K562 (cell line): ENCODE results near the gene REX1BD. TPM values are rescaled to one million over a fixed set of nuclear protein-coding genes. Genes with fewer than 3 reads are reported as not detected.

ENCODE experiments used
- ETV5 ChIP-seq: sonication (generic); formaldehyde crosslinking; IDR thresholded peaks from 2 replicates; pipeline ENCODE4 v1.4.0; 2020; ENCODE audit warnings: low read depth, mild to moderate bottlenecking, missing genetic modification reagents
- FOXO4 ChIP-seq: fragments of 450-650 bp; formaldehyde crosslinking; IDR thresholded peaks from 2 replicates; pipeline ENCODE4 v1.4.0; 2020; ENCODE audit warnings: mild to moderate bottlenecking, moderate library complexity
- PTRF ChIP-seq: fragments of 450-650 bp; IDR thresholded peaks from 2 replicates; pipeline ENCODE4 v1.6.1; 2016; ENCODE audit warnings: mild to moderate bottlenecking, missing genetic modification characterization, missing compliant biosample characterization
- SIN3B ChIP-seq: fragments of 450-650 bp; IDR thresholded peaks from 2 replicates; pipeline ENCODE4 v1.6.1; 2017; ENCODE audit warnings: low read depth, mild to moderate bottlenecking, moderate library complexity
- TFAP4 ChIP-seq: sonication (generic); formaldehyde crosslinking; IDR thresholded peaks from 2 replicates; pipeline ENCODE4 v1.8.0; 2022; ENCODE audit warnings: missing genetic modification reagents, mild to moderate bottlenecking, moderate library complexity, borderline replicate concordance
- ZNF175 ChIP-seq: fragments of 200-800 bp; sonication (Bioruptor generic); IDR thresholded peaks from 2 replicates; pipeline ENCODE4 v1.6.1; 2016; ENCODE audit warnings: low read depth, mild to moderate bottlenecking, missing genetic modification characterization, missing compliant biosample characterization
- ZNF277 ChIP-seq: fragments of 250-450 bp; sonication (Bioruptor Pico); IDR thresholded peaks from 2 replicates; pipeline ENCODE4 v1.8.0; 2022; ENCODE audit warnings: inconsistent platforms, mild to moderate bottlenecking, moderate library complexity, borderline replicate concordance
- polyA plus RNA-seq, 8 experiments: library from polyadenylated mRNA; depleted of rRNA in 4 of 8; stranded (reverse) in 5 of 8; unstranded in 3 of 8; fragments of >200 nt; fragmentation: Nextera tagmentation in 2 of 8; fragmentation: Illumina TruSeq in 1 of 8; extraction: Ambion mirVana in 2 of 8; extraction: Trizol in 1 of 8; gene quantifications; 2 replicates each; pipeline versions ENCODE4 v1.2.1 to v1.2.3, GENCODE V29; 2011 to 2014; ENCODE audit warnings: inconsistent platforms in 1 of 8, missing spikeins in 1 of 8
- total RNA-seq, 7 experiments: library from RNA; depleted of rRNA in 6 of 7; stranded (reverse); fragments of >200 nt in 6 of 7; fragmentation: Illumina TruSeq in 2 of 7; extraction: Trizol in 2 of 7; gene quantifications; 2 replicates each; pipeline versions ENCODE4 v1.2.1 to v1.2.3, GENCODE V29; 2011 to 2021; ENCODE audit warnings: low replicate concordance in 1 of 7

REX1BD gene
- total and polyA plus RNA-seq, 9 of the 15 experiments (the other 6 are each of a cell fraction or from before 2014, with no cell fraction given), result 1.9 to 136 (median 13.8) TPM

GRCh38 chr19:18634612-18635297, 46.2 kb downstream of the REX1BD start (continued):
- TF ChIP-seq TFAP4 (CRISPR knock-in tag) (peak; percentile 51; the same call in 1 of the 2 replicates), SIN3B (no peak), ETV5 (no peak), ZNF277 (CRISPR knock-in tag) (no peak), PTRF (tag) (no peak), ZNF175 (CRISPR knock-in tag) (no peak), FOXO4 (CRISPR knock-in tag) (no peak)
